GM21447 (cell line): ENCODE results near the gene KRTAP5-8.
"Not testable (repeated sequence)": the region's sequence is repeated elsewhere in the genome, so short reads cannot be mapped to it uniquely, and the experiment has no call there.

ENCODE experiments used
- ATAC-seq: cut with Tn5 transposase; IDR thresholded peaks from one replicate; pipeline ENCODE4 v1.9.1; 2021; ENCODE audit not compliant: unreplicated experiment

Gene KRTAP5-8, protein sequence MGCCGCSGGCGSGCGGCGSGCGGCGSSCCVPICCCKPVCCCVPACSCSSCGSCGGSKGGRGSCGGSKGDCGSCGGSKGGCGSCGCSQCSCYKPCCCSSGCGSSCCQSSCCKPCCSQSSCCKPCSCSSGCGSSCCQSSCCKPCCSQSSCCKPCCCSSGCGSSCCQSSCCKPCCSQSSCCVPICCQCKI

DNA sequence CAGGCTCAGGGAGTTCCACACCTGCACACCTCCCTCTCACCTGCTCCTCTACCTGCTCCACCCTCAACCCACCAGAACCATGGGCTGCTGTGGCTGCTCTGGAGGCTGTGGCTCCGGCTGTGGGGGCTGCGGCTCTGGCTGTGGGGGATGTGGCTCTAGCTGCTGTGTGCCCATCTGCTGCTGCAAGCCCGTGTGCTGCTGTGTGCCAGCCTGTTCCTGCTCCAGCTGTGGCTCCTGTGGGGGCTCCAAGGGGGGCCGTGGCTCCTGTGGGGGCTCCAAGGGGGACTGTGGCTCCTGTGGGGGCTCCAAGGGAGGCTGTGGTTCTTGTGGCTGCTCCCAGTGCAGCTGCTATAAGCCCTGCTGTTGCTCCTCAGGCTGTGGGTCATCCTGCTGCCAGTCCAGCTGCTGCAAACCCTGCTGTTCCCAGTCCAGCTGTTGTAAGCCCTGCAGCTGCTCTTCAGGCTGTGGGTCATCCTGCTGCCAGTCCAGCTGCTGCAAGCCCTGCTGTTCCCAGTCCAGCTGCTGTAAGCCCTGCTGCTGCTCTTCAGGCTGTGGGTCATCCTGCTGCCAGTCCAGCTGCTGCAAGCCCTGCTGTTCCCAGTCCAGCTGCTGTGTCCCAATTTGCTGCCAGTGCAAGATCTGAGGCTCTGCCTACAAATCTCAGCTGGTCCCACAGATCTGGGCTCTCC lies at the start of gene KRTAP5-8:
Gene KRTAP5-8, plus strand, starts transcription at position 49 of the 689 bp plus-strand sequence. Its CDS starts 31 bp downstream, at position 80.
- ATAC-seq: not testable (repeated sequence)

DNA sequence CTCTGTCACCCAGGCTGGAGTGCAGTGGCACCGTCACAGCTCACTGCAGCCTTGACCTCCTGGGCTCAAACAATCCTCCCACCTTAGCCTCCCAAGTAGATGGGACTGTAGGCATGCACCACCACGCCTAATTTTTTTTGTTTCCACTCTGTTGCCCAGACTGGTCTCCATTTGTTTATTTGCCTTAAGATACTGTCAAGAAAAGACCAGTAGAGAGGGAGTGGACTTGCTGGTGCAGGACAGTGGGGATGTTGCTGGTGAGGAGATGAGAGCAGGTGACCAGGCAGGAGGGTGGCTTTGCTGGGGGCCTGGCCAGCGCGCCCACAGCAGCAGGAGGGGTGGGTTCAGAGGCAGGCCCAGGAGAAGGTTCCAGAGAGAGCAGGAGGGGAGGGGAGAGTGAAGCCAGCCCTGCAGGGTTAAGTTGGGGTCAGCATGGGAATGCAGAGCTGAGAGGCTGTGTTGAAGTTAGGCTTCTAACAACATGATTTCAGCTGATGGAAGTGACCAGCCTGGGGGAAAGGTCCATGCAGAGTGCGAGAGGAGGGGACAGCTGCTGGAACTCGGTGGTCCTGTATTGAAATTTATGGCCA lies 49.0 kb upstream of the KRTAP5-8 start:
- no peak for ATAC-seq

DNA sequence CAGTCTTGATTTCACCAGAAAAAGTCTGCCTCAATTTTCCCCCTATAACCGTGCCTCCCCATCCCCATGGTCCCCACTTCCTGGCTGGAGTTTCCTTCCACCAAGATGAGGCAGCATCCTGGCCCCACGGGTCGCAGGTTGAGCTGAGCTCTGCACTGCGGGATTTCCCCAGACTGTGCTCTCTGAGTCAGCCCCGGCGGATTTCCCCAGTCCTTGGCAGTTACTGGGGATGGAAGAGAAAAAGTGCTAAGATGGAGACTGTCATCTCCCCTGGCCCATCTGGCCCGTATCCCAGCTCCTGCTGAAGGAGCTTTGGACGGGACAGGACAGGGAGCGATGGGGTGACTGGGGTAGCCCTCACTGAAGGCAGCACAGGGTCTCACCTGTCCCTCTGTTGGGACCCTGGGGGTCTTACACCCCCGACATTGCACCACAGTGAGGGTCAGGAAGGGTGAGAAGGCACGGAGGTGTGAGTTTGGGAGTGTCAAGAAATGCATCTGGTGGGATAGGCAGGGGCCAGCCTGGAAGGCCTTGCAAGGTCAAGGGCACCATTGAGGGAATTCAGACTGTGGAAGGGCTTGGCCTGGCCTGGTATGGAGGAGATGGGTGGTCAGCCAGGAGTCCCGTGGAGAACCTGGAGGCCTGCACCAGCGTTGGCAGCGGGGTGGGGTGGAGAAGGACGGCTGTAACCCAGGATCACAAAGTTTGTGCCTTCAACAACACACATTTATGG lies 48.3 kb upstream of the KRTAP5-8 start:
- peak; percentile 66 for ATAC-seq

DNA sequence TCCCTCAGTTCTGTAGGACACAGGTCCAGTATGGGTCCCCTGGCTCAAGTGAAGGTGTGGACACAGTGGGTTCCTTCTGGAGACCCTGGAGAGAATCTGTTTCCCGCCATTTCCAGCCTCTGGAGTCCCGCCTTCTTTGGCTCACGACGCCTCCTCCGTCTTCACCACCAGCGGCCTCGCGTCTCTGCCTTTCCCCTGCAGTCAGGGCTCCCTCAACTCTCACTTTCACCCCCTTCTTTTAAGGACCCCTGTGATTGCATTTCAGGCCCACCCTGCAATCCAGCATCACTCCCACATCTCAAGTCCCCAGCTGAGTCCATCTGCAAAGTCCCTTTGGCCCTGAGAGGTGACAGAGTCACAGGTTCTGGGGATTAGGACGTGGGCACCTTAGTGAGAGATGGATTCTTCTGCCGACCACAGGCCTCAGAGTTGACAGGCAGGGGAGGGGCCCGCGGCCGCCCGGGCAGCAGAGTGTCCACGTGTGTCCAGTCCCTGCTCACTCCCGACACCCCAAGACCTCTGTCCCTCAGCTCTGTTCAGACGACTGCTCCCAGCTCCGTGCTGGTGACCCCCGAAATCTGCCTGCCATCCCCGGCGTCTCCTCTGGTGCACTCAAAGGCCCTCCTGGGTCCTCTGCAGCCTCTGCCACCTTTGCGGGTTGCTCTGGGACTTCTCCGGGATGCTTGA lies 47.6 kb upstream of the KRTAP5-8 start:
- no peak for ATAC-seq

DNA sequence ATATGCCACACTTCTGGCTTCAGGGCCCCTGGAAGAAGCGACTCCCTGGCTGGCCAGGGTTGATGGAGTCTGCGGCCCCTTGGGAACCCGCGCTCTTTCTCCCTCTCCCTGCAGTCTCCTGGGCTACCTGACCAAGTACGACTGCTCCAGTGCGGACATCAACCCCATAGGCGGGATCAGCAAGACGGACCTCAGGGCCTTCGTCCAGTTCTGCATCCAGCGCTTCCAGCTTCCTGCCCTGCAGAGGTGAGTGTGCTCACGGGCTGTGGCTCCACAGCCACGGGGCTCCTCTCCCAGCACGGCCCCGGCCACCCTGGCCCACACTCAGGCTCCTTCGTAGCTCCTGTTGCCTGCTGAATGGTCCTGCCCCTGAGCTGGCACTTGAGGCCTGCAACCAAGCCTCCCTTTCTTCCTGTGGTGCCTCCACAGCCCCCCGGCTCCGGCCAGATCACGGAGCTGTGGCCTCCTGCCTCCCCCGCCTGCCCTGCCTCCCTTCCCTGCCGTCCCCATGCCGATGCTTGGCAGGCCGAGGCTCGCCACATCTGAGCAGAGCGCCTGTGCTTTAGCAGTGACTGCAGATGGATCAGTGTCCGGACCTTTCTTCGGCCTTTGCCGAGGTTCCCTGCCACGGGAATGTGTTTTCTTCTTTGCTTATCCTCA lies 47.0 kb upstream of the KRTAP5-8 start:
- ATAC-seq: no peak

DNA sequence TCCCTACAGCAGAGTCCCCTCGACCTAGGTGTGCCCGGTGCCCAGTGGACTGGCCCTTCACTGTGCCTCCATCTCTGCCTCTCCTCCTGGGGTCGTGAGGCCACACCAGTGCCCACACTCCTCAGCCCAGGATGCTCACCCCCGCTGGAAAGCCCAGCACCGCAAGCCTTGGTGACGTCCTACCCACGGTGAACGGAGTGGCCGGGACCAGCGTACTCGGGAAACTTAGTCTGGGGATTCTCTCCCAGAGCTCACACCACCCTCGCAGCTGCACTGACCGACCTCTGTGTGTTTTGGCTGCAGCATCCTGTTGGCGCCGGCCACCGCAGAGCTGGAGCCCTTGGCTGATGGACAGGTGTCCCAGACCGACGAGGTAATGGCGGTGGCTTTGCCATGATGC lies 46.3 kb upstream of the KRTAP5-8 start:
- no peak for ATAC-seq

DNA sequence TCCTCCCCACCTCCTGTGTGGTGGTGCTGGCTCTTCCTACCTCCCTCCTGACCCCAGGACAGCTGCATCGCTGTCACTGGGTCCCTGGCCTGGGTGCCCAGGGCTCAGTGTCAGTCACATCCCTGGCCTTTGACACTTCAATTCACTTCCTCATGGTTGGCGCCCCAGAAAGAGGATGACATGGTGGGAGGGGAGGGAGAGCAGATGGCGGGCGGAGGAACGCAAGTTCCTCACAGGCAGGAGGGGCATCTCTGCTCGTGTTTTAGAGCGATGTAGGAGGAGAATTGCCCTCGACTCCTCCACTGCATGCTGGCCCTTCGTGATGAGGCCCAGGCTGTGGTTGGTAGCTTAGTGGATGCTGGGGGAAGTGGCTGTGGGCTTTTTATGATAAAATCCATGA lies 45.9 kb upstream of the KRTAP5-8 start:
- no peak for ATAC-seq

DNA sequence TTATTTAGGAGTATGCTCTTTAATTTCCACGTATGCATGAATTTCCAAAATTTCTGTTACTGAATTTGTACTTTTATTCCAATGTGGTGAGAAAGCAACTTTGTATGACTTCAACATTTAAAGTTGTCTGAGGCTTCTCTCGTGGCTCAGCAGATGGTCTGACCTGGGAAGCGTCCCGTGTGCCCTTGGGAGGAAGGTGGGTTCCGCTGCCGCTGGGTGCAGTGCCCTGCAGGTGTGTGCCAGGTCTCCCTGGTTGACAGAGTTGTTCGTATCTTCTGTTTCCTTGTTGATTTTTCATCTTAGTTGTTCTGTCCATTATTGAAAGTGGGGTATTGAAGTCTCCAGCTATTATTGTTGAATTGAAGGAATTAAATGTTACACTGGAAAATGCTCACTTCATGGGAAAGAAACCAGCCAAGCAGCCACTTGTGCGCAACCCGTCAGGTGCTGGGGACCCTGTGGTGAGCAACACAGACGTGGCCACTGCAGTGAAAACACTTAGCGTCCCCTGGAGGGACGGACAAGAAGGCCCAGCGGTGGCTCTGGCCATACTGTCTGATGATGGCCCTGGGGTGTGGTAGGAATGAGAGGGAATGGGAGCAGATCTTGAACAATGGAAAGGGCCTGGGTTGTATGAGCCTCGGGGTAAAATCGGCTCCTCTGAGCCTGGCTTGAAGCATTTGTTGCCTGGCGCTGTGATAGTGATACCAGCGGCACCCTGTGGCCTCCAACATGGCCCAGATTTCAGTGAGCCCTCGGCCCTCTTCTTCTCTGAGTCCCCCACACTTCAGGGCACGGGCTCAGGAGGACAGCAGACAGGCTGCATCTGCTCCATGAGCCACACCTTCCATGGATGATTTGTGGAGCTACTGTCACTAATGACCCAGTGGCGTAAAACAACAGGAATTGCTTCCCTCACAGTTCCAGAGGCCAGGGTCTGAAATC lies 42.3 kb upstream of the KRTAP5-8 start:
- ATAC-seq: no peak

DNA sequence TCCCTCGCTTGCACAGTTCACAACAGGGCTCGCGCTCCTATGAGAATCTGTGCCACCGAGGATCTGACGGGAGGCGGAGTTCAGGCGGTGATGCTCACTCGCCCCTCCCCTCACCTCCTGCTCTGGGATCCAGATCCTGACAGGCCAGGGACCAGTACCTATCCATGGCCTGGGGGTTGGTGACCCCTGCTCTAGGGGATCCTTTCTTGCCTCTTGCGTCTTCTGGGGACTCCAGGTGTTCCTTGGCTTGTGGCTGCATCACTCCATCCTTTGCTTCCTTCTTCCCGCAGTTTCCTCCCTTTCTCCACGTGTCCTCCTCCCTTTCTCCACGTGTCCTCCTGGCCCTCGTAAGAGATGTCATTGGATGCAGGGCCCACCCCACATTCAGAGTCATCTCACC lies 41.4 kb upstream of the KRTAP5-8 start:
- no peak for ATAC-seq

DNA sequence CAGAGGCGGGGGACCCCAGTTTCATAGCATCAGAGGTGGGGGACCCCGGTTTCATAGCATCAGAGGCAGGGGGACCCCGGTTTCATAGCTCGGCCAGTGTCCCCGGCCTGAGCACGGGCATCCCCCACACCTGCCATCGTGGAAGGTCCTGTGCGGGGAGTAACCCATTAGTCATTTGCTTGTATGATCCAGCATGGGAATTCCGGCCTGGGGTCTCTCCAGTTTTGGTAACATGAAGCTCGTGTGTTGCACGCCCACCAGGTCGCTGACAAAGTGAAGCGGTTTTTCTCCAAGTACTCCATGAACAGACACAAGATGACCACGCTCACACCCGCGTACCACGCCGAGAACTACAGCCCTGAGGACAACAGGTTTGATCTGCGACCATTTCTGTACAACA lies 39.7 kb upstream of the KRTAP5-8 start:
- no peak for ATAC-seq

DNA sequence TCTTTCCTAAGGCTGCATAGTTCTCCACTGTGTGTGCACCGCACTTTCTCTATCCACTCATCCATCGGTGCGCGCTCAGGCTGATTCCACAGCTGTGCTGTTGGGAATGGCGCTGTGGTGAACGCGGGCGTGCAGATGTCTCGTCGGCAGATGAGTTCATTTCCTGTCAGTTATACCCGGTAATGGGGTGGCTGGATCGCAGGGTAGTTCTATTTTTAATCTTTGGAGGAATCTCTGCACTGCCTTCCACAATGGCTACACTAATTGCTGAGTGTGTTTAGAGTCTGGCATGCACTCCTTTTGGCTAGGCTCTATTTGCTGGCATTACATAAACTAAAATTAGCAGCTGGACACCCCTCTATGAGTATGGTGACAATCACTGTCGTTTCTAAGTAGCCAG lies 38.7 kb upstream of the KRTAP5-8 start:
- no peak for ATAC-seq

DNA sequence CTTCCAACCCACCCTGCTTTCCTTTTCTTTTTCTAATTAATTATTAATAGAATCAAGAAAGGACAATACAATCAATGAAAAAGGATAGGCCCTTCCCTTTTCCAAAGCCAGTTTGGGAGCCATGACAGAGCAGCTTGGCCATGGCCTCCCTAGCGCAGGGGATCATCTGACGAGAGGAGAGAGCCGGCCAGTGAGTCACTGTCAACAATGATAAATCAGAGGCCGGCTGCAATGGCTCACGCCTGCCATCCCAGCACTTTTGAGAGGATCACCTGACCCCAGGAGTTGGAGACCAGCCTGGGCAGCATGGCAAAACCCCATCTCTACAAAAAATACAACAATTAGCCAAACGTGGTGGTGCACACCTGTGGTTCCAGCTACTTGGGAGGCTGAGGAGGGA lies 38.3 kb upstream of the KRTAP5-8 start:
- no peak for ATAC-seq

DNA sequence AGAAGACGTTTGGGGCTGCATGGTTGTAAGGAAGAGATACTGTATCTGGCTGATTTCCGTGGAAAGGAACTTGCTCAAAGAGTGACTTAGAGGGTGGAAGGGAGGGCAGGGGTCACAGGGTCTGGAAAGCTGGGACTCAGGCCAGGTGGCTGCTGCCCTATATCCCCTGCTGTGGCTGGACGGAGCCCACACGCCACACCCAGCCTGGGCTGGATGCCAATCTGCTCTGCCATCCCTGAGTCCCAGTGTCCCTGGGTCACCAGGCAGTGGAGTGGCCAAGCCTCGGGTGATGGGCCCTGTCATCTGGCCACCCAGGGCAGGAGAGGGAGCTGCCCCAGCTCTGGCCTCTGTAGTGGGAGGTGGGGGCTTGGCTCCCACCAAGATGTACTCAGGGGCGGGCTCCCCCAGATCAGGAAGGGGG lies 37.2 kb upstream of the KRTAP5-8 start:
- ATAC-seq: no peak

DNA sequence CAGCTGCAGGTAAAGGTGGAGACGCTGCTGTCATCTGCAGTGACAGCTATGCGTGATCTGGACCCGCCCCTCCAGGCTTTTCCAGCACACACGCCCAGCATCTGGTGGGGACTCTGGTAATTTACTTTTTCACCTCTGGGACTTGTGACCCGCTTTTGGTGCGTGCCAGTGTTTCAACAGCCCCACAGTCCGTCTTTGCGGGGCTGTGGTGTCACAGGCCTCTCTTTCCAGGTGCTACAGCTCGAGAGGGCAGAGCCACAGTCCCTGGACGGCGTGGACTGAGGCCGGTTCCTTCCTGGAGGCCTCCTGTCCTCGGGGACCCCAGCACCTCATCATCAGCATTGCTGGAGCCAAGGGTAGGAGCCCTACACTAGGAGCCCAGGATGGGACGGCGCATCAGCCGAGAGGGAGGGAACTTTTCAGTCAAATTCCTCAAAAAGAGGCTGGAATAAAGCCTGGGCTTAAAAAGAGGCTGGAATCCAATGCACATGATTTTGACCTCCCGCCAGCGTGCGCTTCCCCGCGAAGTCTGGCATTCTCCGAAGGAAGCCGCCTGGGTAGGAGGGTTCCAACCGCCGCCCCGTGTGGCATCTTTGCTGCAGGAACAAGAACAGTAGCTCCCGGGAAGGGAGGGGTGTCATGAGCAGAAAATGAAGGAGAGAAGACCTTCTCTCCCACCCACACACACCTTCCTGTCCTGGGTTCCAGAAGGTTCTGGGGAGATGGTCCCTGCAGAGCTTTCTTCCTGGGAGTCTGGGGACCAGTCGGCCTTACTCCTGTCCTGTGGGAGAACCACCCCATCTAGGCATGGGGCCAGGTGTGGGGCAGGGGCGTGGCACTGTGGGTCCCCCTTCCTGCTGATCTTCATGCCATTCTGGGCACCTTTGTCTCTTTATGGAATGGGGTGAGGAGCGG lies 36.5 kb upstream of the KRTAP5-8 start:
- ATAC-seq: no peak

DNA sequence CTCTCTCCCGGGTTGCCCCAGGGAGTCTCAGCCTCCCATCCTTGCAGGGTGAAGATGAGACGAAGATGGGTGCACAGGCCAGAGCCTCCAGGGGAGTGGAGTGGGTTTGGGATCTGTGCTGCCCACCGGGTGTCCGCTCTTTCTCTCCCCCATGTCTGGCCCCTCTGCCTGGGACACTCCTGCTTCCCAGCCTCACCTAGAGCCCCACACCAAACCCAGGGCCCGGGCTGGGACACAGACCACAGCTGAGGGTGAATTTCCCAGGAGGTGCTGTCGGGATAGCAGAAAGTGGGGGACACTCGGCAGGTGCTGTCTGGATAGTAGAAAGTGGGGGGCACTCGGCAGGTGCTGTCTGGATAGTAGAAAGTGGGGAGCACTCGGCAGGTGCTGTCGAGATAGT lies 35.8 kb upstream of the KRTAP5-8 start:
- no peak for ATAC-seq

DNA sequence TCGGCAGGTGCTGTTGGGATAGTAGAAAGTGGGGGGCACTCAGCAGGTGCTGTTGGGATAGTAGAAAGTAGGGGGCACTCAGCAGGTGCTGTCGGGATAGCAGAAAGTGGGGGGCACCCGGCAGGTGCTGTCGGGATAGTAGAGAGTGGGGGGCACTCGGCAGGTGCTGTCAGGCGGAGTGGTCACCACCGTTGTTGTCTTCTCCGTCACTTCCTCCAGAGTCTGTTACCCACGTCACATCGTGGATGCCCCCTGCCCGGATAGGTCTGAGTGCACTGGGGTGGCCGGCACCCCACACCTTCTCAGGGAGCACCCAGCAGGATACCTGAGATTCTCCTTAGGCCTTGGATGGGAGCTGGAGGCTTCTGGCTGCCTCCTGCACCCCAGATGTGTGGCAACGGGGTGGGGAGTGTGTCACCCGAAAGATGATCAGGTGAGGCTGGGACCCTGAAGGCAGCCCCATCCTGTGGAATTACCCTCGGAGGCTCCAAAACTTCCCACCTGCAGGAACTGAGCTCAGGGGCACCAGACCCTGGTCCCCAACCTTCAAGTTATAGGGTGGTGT lies 34.9 kb upstream of the KRTAP5-8 start:
- ATAC-seq: no peak

DNA sequence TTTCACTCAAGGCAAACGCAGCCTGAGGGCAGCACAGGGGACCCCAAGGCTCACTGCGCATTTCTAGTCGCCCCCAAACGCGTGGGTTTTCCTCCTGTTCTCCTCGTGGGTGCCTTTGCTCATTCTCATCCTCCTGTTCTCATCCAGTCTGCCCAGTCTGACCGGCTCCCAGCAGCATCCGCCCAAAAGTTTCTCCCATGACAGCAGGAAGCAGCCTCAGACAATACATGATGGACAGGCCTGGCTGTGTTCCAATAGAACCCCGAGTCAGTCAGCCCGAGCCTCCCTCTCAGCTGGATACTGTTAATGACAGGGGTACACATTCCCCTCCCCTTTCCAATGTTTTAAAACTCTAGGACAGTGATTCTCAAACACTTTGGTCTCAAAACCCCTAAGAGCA lies 33.3 kb upstream of the KRTAP5-8 start:
- no peak for ATAC-seq

DNA sequence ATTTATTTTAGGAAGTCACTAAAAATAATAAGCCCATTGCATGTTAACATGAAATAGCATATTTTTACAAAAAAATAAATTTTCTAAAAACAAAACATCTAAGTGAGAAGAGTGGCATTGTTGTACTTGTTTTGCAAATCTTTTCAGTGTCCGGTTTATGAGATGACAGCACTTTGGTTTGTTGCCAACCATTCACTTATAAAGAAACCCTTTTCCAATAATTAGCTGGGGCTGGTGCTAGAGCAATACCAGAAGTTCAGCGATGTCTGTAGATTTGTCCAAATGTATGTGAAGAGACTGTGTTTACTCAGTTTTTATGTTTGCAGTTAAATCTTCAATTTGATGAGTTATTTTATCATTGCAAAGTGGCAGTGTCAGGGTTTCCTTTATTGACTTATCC lies 32.8 kb upstream of the KRTAP5-8 start:
- ATAC-seq: no peak
